ENCODE measurements around the gene ANAPC10. TPM values are rescaled to one million over a fixed set of nuclear protein-coding genes. Genes with fewer than 3 reads are reported as not detected.

Gene ANAPC10
- total and polyA plus RNA-seq, 3 donors from 2014 or later = 40.1 to 52.6 (median 45.4) TPM

- WGBS, 2 donors = 57 to 61% methylated on average over 2 of the region's 2 CpGs
- H3K27me3 ChIP-seq = no peaks in the 10 kb centered on the region
- no peak overlapping the region for H3K27ac ChIP-seq
- intact Hi-C loops (cut with DNase I; ENCODE audit: low total_unique reads) = no loop called here
- H3K4me3 ChIP-seq = no peak overlapping the region
- no peaks in the 10 kb centered on the region for H3K4me1 ChIP-seq
- TF ChIP-seq CTCF (IDR thresholded peaks at IDR 0.05) = no peak
- no peaks in the 10 kb centered on the region for H3K36me3 ChIP-seq (ENCODE audit: low read depth, missing control alignments)
- H3K9me3 ChIP-seq = no peaks in the 10 kb centered on the region
- no peak for DNase-seq
Observed at GRCh38 chr4:145130788-145131399, 32.9 kb upstream of the ANAPC10 start.

GRCh38 chr4:145130130-145130529, 32.1 kb upstream of the ANAPC10 start:
- Histone ChIP-seq H3K36me3 (ENCODE audit: low read depth, missing control alignments) (no peaks in the 10 kb centered on the region), H3K27me3 (no peaks in the 10 kb centered on the region), H3K4me1 (no peaks in the 10 kb centered on the region), H3K9me3 (no peaks in the 10 kb centered on the region), H3K4me3 (no peak overlapping the region), H3K27ac (no peak overlapping the region)
- no peak for TF ChIP-seq CTCF (IDR thresholded peaks at IDR 0.05)
- no peak for TF ChIP-seq POLR2A (IDR thresholded peaks at IDR 0.05)
- intact Hi-C loops (cut with DNase I; ENCODE audit: low total_unique reads) = no loop called here
- no peak for DNase-seq

GRCh38 chr4:145125396-145125795, 27.4 kb upstream of the ANAPC10 start:
- H3K36me3 ChIP-seq (ENCODE audit: low read depth, missing control alignments) = no peaks in the 10 kb centered on the region

GRCh38 chr4:145108128-145108527, 10.1 kb upstream of the ANAPC10 start:
- H3K36me3 ChIP-seq (ENCODE audit: low read depth, missing control alignments) = no peaks in the 10 kb centered on the region
- DNase-seq = no peak
- intact Hi-C loops (cut with DNase I; ENCODE audit: low total_unique reads) = no loop called here
- no peaks in the 10 kb centered on the region for H3K27me3 ChIP-seq
- H3K27ac ChIP-seq = no peak overlapping the region
- no peaks in the 10 kb centered on the region for H3K9me3 ChIP-seq
- TF ChIP-seq POLR2A (IDR thresholded peaks at IDR 0.05) (no peak), CTCF (IDR thresholded peaks at IDR 0.05) (no peak)
- H3K4me3 ChIP-seq = no peak overlapping the region
- no peaks in the 10 kb centered on the region for H3K4me1 ChIP-seq

More at GRCh38 chr4:145125396-145125795, 27.4 kb upstream of the ANAPC10 start:
- H3K4me1 ChIP-seq = no peaks in the 10 kb centered on the region
- H3K4me3 ChIP-seq = no peak overlapping the region
- WGBS, 2 donors = 94 to 97% methylated on average over 2 of the region's 2 CpGs
- no peak for TF ChIP-seq CTCF (IDR thresholded peaks at IDR 0.05)
- no peak for TF ChIP-seq POLR2A (IDR thresholded peaks at IDR 0.05)
- H3K9me3 ChIP-seq = no peaks in the 10 kb centered on the region
- no peak overlapping the region for H3K27ac ChIP-seq
- intact Hi-C loops (cut with DNase I; ENCODE audit: low total_unique reads) = no loop called here
- no peaks in the 10 kb centered on the region for H3K27me3 ChIP-seq
- DNase-seq = no peak

- H3K27me3 ChIP-seq = no peaks in the 10 kb centered on the region
- TF ChIP-seq POLR2A (IDR thresholded peaks at IDR 0.05) = no peak
- TF ChIP-seq CTCF (IDR thresholded peaks at IDR 0.05) = no peak
- whole genome bisulfite sequencing, 2 donors = 57 to 59% methylated on average over 2 of the region's 2 CpGs
- no peak overlapping the region for H3K27ac ChIP-seq
- no peaks in the 10 kb centered on the region for H3K36me3 ChIP-seq (ENCODE audit: low read depth, missing control alignments)
- no peak overlapping the region for H3K4me3 ChIP-seq
- intact Hi-C loops (cut with DNase I; ENCODE audit: low total_unique reads) = no loop called here
- no peak for DNase-seq
- no peaks in the 10 kb centered on the region for H3K9me3 ChIP-seq
- H3K4me1 ChIP-seq = no peaks in the 10 kb centered on the region
Observed at GRCh38 chr4:145107126-145107525, 9.1 kb upstream of the ANAPC10 start.
